K562 (cell line): ENCODE data around the gene PDE4D. TPM values are rescaled to one million over a fixed set of nuclear protein-coding genes. Genes with fewer than 3 reads are reported as not detected.

ENCODE experiments used
- ATAC-seq: fragments of 200-7000 bp; cut with Tn5 transposase; 3 replicates; pipeline ENCODE4 v1.9.1; 2020; ENCODE audit warnings: moderate library complexity
- BruUV-seq: library from RNA; stranded (reverse); fragments of 400-500 nt; replicated peaks from 2 replicates; lab custom pipeline; 2021; lab: Mats Ljungman, UMichigan
- CTCF ChIA-PET: fragments of 300-600 bp; formaldehyde crosslinking; extraction: SDS; loops from one replicate; lab custom pipeline; 2021; ENCODE audit warnings: low intra/inter-chr PET ratio; lab: Yijun Ruan, JAX
- POLR2A ChIA-PET: fragments of 300-600, 350-650 bp; sonication (Branson Sonifier 250); formaldehyde crosslinking; extraction: SDS; loops from one replicate; lab custom pipeline; 2021; ENCODE audit warnings: antibody characterized with exemption, inconsistent platforms; lab: Yijun Ruan, JAX
- DNase-seq, 4 experiments: peaks; one replicate each; pipeline versions ENCODE4 v3.0.0 to v3.0.0-alpha.2; 2011 to 2018; ENCODE audit warnings: low spot score in 3 of 4, mixed read lengths in 3 of 4; ENCODE audit errors: extremely low read depth in 1 of 4
- FAIRE-seq: peaks from 2 replicates; lab custom pipeline; 2011; peaks lifted over from hg19 to GRCh38; lab: Jason Lieb, UNC
- H2AFZ ChIP-seq: 2 replicates; pipeline ENCODE4 v1.6.0; 2011; ENCODE audit warnings: low read depth, low read length, control low read depth, inconsistent platforms
- H3K27ac ChIP-seq: fragments of 200-600 bp; 3 replicates; pipeline ENCODE4 v1.8.0; 2011; ENCODE audit warnings: low read depth, mild to moderate bottlenecking, control low read depth, inconsistent platforms, low read length, moderate library complexity, mixed read lengths; ENCODE audit errors: extremely low read depth
- H3K27me3 ChIP-seq, 2 experiments: fragments of 300-600 bp in 1 of 2; 2 replicates in 1 of 2; 3 replicates in 1 of 2; pipeline versions ENCODE4 v1.6.0 to v1.8.0; 2011; ENCODE audit warnings: inconsistent platforms in 2 of 2, low read length in 2 of 2, mild to moderate bottlenecking in 1 of 2, mixed read lengths in 1 of 2, moderate library complexity in 1 of 2; ENCODE audit not compliant: control insufficient read depth in 2 of 2, insufficient read depth in 2 of 2
- H3K36me3 ChIP-seq: fragments of 300-600 bp; 3 replicates; pipeline ENCODE4 v1.8.0; 2011; ENCODE audit warnings: mild to moderate bottlenecking, low read length, inconsistent platforms; ENCODE audit not compliant: control insufficient read depth, insufficient read depth
- H3K4me1 ChIP-seq, 2 experiments: fragments of 200-600 bp in 1 of 2; replicated peaks in 1 of 2; 2 replicates in 1 of 2; 3 replicates in 1 of 2; pipeline versions ENCODE4 v1.5.1 to v1.8.0; 2011; ENCODE audit warnings: inconsistent platforms in 2 of 2, low read length in 2 of 2, mild to moderate bottlenecking in 1 of 2, mixed read lengths in 1 of 2, moderate library complexity in 1 of 2; ENCODE audit not compliant: control insufficient read depth in 2 of 2, insufficient read depth in 2 of 2
- H3K4me2 ChIP-seq: 2 replicates; pipeline ENCODE4 v1.6.1; 2011; ENCODE audit warnings: low read length, control low read depth, inconsistent platforms, mixed read lengths; ENCODE audit not compliant: insufficient read depth
- H3K4me3 ChIP-seq: fragments of 200-600 bp; sonication (generic), shearing (Covaris generic); 2 replicates; pipeline ENCODE4 v1.5.1; 2016; ENCODE audit warnings: control low read depth, inconsistent platforms
- H3K79me2 ChIP-seq: fragments of 200-600 bp; 3 replicates; pipeline ENCODE4 v1.8.0; 2011; ENCODE audit warnings: low read length, inconsistent platforms; ENCODE audit not compliant: control insufficient read depth, insufficient read depth
- H3K9ac ChIP-seq, 2 experiments: 2 replicates each; pipeline versions ENCODE4 v1.6.0 to v1.6.1; 2011; ENCODE audit warnings: low read depth in 2 of 2, low read length in 2 of 2, control low read depth in 1 of 2, inconsistent platforms in 1 of 2, mild to moderate bottlenecking in 1 of 2, mixed read lengths in 1 of 2; ENCODE audit not compliant: insufficient read depth in 1 of 2
- H3K9me1 ChIP-seq: one replicate; pipeline ENCODE4 v1.6.0; 2011; ENCODE audit warnings: inconsistent platforms, mild to moderate bottlenecking, low read length, moderate library complexity; ENCODE audit not compliant: control insufficient read depth, insufficient read depth
- H3K9me3 ChIP-seq: replicated peaks from 2 replicates; pipeline ENCODE4 v1.5.1; 2011; ENCODE audit warnings: low read depth, low read length, inconsistent platforms; ENCODE audit not compliant: control insufficient read depth, insufficient read depth
- H4K20me1 ChIP-seq: replicated peaks from 2 replicates; pipeline ENCODE4 v1.6.1; 2011; ENCODE audit warnings: low read length, inconsistent platforms, mixed read lengths; ENCODE audit not compliant: control insufficient read depth, insufficient read depth
- ASH1L ChIP-seq: fragments of 450-650 bp; IDR thresholded peaks from 2 replicates; pipeline ENCODE4 v1.6.1; 2018; ENCODE audit warnings: borderline replicate concordance, mild to moderate bottlenecking, low read depth; ENCODE audit not compliant: partially characterized antibody
- CHAMP1 ChIP-seq: fragments of 450-650 bp; IDR thresholded peaks from 2 replicates; pipeline ENCODE4 v1.6.1; 2016; ENCODE audit warnings: mild to moderate bottlenecking
- CLOCK ChIP-seq: fragments of 250-450 bp; sonication (Bioruptor Pico); IDR thresholded peaks from 2 replicates; pipeline ENCODE4 v1.4.0; 2020; ENCODE audit warnings: mild to moderate bottlenecking, moderate library complexity, borderline replicate concordance
- DPF2 ChIP-seq: fragments of 450-650 bp; IDR thresholded peaks from 2 replicates; pipeline ENCODE4 v1.6.1; 2016
- ESRRA ChIP-seq: fragments of 450-650 bp; IDR thresholded peaks from 2 replicates; pipeline ENCODE4 v1.6.1; 2014; ENCODE audit warnings: low read depth, mild to moderate bottlenecking, moderate library complexity, borderline replicate concordance
- GTF2A2 ChIP-seq: IDR thresholded peaks from 2 replicates; pipeline ENCODE4 v1.6.1; 2016; ENCODE audit warnings: mild to moderate bottlenecking, missing genetic modification characterization, missing compliant biosample characterization
- NELFE ChIP-seq: IDR thresholded peaks from 2 replicates; pipeline ENCODE4 v1.6.1; 2011; ENCODE audit warnings: mild to moderate bottlenecking; ENCODE audit not compliant: insufficient read depth, insufficient read length
- PHB2 ChIP-seq: fragments of 450-650 bp; IDR thresholded peaks from 2 replicates; pipeline ENCODE4 v1.6.1; 2017; ENCODE audit warnings: low read depth
- RFX7 ChIP-seq: fragments of 250-450 bp; sonication (Bioruptor Pico); IDR thresholded peaks from 2 replicates; pipeline ENCODE4 v1.5.1; 2021; ENCODE audit warnings: mild to moderate bottlenecking
- SAFB2 ChIP-seq: fragments of 200-400 bp; formaldehyde crosslinking; IDR thresholded peaks from 2 replicates; pipeline ENCODE4 v1.6.1; 2018; ENCODE audit warnings: borderline replicate concordance, low read length, low read depth, moderate library complexity; ENCODE audit not compliant: severe bottlenecking
- XRCC3 ChIP-seq: fragments of 450-650 bp; IDR thresholded peaks from 2 replicates; pipeline ENCODE4 v1.6.1; 2017; ENCODE audit warnings: mild to moderate bottlenecking, moderate library complexity
- ZBED1 ChIP-seq: IDR thresholded peaks from 2 replicates; pipeline ENCODE4 v1.6.1; 2014
- ZBTB1 ChIP-seq: sonication (generic); formaldehyde crosslinking; IDR thresholded peaks from 2 replicates; pipeline ENCODE4 v1.8.1; 2023; ENCODE audit warnings: missing genetic modification reagents, low read depth, mild to moderate bottlenecking, borderline replicate concordance
- ZNF41 ChIP-seq: fragments of 250-450 bp; sonication (Bioruptor Pico); conservative IDR thresholded peaks from 2 replicates; pipeline ENCODE4 v1.4.0; 2020; ENCODE audit warnings: mild to moderate bottlenecking
- ZNF699 ChIP-seq: fragments of 250-450 bp; sonication (Bioruptor Pico); IDR thresholded peaks from 2 replicates; pipeline ENCODE4 v1.8.0; 2021; ENCODE audit warnings: mild to moderate bottlenecking, moderate library complexity; ENCODE audit not compliant: insufficient replicate concordance
- in situ Hi-C: fragments of 300-500 bp; cut with MboI; formaldehyde crosslinking; loops from 4 replicates; pipeline ENCODE4 v1.15.0; 2018; ENCODE audit warnings: inconsistent platforms, mixed read lengths
- intact Hi-C: fragments of 100-400 bp; cut with micrococcal nuclease; formaldehyde crosslinking; loops from 2 replicates; pipeline ENCODE4 v1.14.2; 2022
- polyA plus RNA-seq, 8 experiments: library from polyadenylated mRNA; depleted of rRNA in 4 of 8; stranded (reverse) in 5 of 8; unstranded in 3 of 8; fragments of >200 nt; fragmentation: Nextera tagmentation in 2 of 8; fragmentation: Illumina TruSeq in 1 of 8; extraction: Ambion mirVana in 2 of 8; extraction: Trizol in 1 of 8; gene quantifications; 2 replicates each; pipeline versions ENCODE4 v1.2.1 to v1.2.3, GENCODE V29; 2011 to 2014; ENCODE audit warnings: inconsistent platforms in 1 of 8, missing spikeins in 1 of 8
- total RNA-seq, 7 experiments: library from RNA; depleted of rRNA in 6 of 7; stranded (reverse); fragments of >200 nt in 6 of 7; fragmentation: Illumina TruSeq in 2 of 7; extraction: Trizol in 2 of 7; gene quantifications; 2 replicates each; pipeline versions ENCODE4 v1.2.1 to v1.2.3, GENCODE V29; 2011 to 2021; ENCODE audit warnings: low replicate concordance in 1 of 7

PDE4D gene
- total and polyA plus RNA-seq, 9 of the 15 experiments (the other 6 are each of a cell fraction or from before 2014, with no cell fraction given): 0.04 to 0.46 (median 0.13) TPM

GRCh38 chr5:58987193-58987592 lies 906.3 kb downstream of the PDE4D start:
- TF ChIP-seq ASH1L (no peak), PHB2 (no peak), XRCC3 (no peak), RFX7 (CRISPR knock-in tag) (no peak), GTF2A2 (tag) (no peak), CHAMP1 (no peak), NELFE (no peak), ZBED1 (no peak), ZBTB1 (CRISPR knock-in tag) (no peak), ZNF41 (CRISPR knock-in tag) (no peak), ESRRA (no peak), CLOCK (CRISPR knock-in tag) (no peak), ZNF699 (CRISPR knock-in tag) (no peak), SAFB2 (no peak), DPF2 (no peak)
- POLR2A ChIA-PET: no interaction called here

More at GRCh38 chr5:58987193-58987592, 906.3 kb downstream of the PDE4D start:
- H3K79me2 ChIP-seq: no peaks in the 10 kb centered on the region
- H3K9ac ChIP-seq: no peak overlapping the region
- intact Hi-C loops (no loop called here), in situ Hi-C loops (no loop called here)
- H3K27me3 ChIP-seq: no peaks in the 10 kb centered on the region
- H3K4me1 ChIP-seq: no peaks in the 10 kb centered on the region
- no peak overlapping the region for H2AFZ ChIP-seq
- H4K20me1 ChIP-seq: no peaks in the 10 kb centered on the region
- no TSS peak for BruUV-seq
- DNase-seq: no peak
- CTCF ChIA-PET: no interaction called here
- no peak for ATAC-seq
- H3K4me3 ChIP-seq: no peak overlapping the region
- H3K9me3 ChIP-seq: no peaks in the 10 kb centered on the region
- no peak overlapping the region for H3K4me2 ChIP-seq
- no peaks in the 10 kb centered on the region for H3K9me1 ChIP-seq
- no peak overlapping the region for H3K27ac ChIP-seq
- H3K36me3 ChIP-seq: no peaks in the 10 kb centered on the region
- no peak for FAIRE-seq
